ENCODE measurements around the gene DCHS1. TPM values are rescaled to one million over a fixed set of nuclear protein-coding genes. Genes with fewer than 3 reads are reported as not detected.

DCHS1 gene
- polyA plus RNA-seq, 2 of the 4 experiments (the other 2 are of a cell fraction), result 0.06 TPM

DNA sequence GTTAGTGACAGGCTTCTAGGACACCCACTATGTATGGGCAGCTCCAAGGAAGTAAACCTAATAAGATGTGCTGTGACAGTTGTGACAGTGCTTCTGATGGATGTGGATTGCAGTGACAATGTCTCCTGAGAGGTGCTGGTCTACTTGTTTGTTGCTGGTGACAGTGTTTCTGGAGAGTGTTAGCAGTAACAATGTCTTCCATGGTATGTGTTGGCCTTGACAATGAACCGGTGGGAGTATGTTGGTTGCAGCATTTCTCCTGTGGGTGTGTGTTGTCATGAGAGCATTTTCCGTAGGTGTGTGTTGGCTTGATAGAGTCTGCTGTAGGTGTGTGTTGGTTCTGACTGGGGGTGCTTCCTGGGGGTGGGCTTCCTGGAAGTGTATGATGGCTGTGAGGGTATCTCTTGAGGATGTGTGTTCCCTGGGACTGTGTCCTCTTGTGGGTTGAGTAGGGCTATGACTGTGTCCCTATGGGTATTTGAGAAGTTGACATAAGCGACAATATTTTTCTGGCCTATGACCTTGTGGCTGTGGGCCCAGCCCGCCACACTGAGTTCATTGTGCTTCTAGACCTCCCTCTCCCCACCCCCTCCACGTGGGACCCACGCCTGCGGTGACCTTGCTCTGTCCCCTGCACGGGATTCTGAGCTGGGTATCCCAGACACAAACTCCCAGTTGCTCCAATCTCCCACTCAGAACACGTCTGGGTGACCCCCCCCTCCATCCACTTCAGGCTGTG is 1.2 kb downstream of the DCHS1 start:
- no peak overlapping the region for H3K4me3 ChIP-seq
- whole genome bisulfite sequencing (ENCODE audit: missing lambda C conversion rate), result 86% methylated on average over 7 of the region's 9 CpGs
- POLR2A ChIA-PET, result no interaction called here
- CTCF ChIA-PET, result interaction anchor here (1.2 kb wide), 1 partner anchor 29 kb away, joined by 4 read pairs; the partner anchor contains the start of gene MRPL17
- H3K4me1 ChIP-seq, result no peaks in the 10 kb centered on the region
- no peaks in the 10 kb centered on the region for H3K9me3 ChIP-seq
- no peak for TF ChIP-seq MYC (IDR thresholded peaks at IDR 0.05; ENCODE audit: borderline replicate concordance, low read length)
- TF ChIP-seq, protein P1, sequence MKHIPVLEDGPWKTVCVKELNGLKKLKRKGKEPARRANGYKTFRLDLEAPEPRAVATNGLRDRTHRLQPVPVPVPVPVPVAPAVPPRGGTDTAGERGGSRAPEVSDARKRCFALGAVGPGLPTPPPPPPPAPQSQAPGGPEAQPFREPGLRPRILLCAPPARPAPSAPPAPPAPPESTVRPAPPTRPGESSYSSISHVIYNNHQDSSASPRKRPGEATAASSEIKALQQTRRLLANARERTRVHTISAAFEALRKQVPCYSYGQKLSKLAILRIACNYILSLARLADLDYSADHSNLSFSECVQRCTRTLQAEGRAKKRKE (CRISPR knock-in tag; IDR thresholded peaks at IDR 0.05; ENCODE audit: low read depth), result no peak
- TF ChIP-seq, protein P2, sequence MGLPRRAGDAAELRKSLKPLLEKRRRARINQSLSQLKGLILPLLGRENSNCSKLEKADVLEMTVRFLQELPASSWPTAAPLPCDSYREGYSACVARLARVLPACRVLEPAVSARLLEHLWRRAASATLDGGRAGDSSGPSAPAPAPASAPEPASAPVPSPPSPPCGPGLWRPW (IDR thresholded peaks at IDR 0.05), result no peak
- no peak for DNase-seq (ENCODE audit: low read depth in 1 of 2, low spot score in 1 of 2)
- H3K27ac ChIP-seq, result no peak overlapping the region
- FAIRE-seq, result no peak
- no peak overlapping the region for H3K4me2 ChIP-seq
- no peak for ATAC-seq

GRCh38 chr11:6653656-6654055 is 2.0 kb downstream of the DCHS1 start:
- CTCF ChIA-PET, result interaction anchor here (1.2 to 1.3 kb wide), 2 partner anchors 30 to 275 kb away, joined by 4 read pairs; partner anchors contain the start of gene MRPL17

More at GRCh38 chr11:6653656-6654055, 2.0 kb downstream of the DCHS1 start:
- Histone ChIP-seq H3K4me1 (no peaks in the 10 kb centered on the region), H3K4me2 (no peak overlapping the region), H3K27ac (no peak overlapping the region), H3K9me3 (no peaks in the 10 kb centered on the region), H3K4me3 (no peak overlapping the region)
- FAIRE-seq, result no peak
- no peak for ATAC-seq
- DNase-seq (ENCODE audit: low read depth in 1 of 2, low spot score in 1 of 2), result no peak
- TF ChIP-seq REST (IDR thresholded peaks at IDR 0.05) (no peak), TFCP2L1 (CRISPR knock-in tag; IDR thresholded peaks at IDR 0.05) (no peak), RARB (CRISPR knock-in tag; IDR thresholded peaks at IDR 0.05) (no peak), EHMT2 (IDR thresholded peaks at IDR 0.05; ENCODE audit: low read depth) (no peak), NFE2L2 (conservative IDR thresholded peaks at IDR 0.05; ENCODE audit: low read length) (no peak), RCOR1 (IDR thresholded peaks at IDR 0.05; ENCODE audit: low read depth, low read length) (no peak), ZSCAN20 (CRISPR knock-in tag; IDR thresholded peaks at IDR 0.05) (no peak), JUN (IDR thresholded peaks at IDR 0.05) (no peak), RAD21 (conservative IDR thresholded peaks at IDR 0.05 in 1 of 2, IDR thresholded peaks at IDR 0.05 in 1 of 2) (no peak), ELK1 (IDR thresholded peaks at IDR 0.05; ENCODE audit: low read depth, low read length) (no peak)
- TF ChIP-seq, protein P3, sequence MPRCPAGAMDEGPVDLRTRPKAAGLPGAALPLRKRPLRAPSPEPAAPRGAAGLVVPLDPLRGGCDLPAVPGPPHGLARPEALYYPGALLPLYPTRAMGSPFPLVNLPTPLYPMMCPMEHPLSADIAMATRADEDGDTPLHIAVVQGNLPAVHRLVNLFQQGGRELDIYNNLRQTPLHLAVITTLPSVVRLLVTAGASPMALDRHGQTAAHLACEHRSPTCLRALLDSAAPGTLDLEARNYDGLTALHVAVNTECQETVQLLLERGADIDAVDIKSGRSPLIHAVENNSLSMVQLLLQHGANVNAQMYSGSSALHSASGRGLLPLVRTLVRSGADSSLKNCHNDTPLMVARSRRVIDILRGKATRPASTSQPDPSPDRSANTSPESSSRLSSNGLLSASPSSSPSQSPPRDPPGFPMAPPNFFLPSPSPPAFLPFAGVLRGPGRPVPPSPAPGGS (IDR thresholded peaks at IDR 0.05), result no peak
- WGBS (ENCODE audit: missing lambda C conversion rate), result 82% methylated on average over 2 of the region's 2 CpGs
- POLR2A ChIA-PET, result interaction anchor here (0.6 kb wide), 1 partner anchor 173 kb away, joined by 3 read pairs; the partner anchor contains the start of genes ARFIP2 and TIMM10B

All from A549 (cell line).